Natural killer cell treated with Interleukin-12 subunit alpha and Interleukin-12 subunit beta and Interleukin-15 and Interleukin-18, amount 100 ng/mL, for 72 hours (primary cell): Measurements from ENCODE around the gene PRX. TPM values are rescaled to one million over a fixed set of nuclear protein-coding genes. Genes with fewer than 3 reads are reported as not detected.

Source experiments
- ATAC-seq, 2 donors: fragments of 150-1000 bp; cut with Tn5 transposase in 1 of 2; sonication (Bioruptor Pico), chemical (Tn5 transposase) in 1 of 2; 2 replicates each; pipeline ENCODE4 v1.10.0; 2021
- DNase-seq: peaks from one replicate; pipeline ENCODE4 v3.0.0; 2022; ENCODE audit warnings: low spot score
- H3K27ac Mint-ChIP-seq, 2 donors: 1 replicate in 1 of 2; 2 replicates in 1 of 2; pipeline ENCODE4 v1.8.0; 2022; ENCODE audit warnings: mixed read lengths in 2 of 2, mild to moderate bottlenecking in 1 of 2, moderate library complexity in 1 of 2
- H3K27me3 Mint-ChIP-seq, 2 donors: 1 replicate in 1 of 2; 2 replicates in 1 of 2; pipeline ENCODE4 v1.8.0; 2022; ENCODE audit warnings: mixed read lengths in 2 of 2
- H3K36me3 Mint-ChIP-seq: one replicate; pipeline ENCODE4 v1.8.0; 2022; ENCODE audit warnings: mixed read lengths
- H3K4me1 Mint-ChIP-seq, 2 donors: 1 replicate in 1 of 2; 2 replicates in 1 of 2; pipeline ENCODE4 v1.8.0; 2022; ENCODE audit warnings: low read depth in 2 of 2, mixed read lengths in 2 of 2, mild to moderate bottlenecking in 1 of 2
- H3K4me3 Mint-ChIP-seq: one replicate; pipeline ENCODE4 v1.8.0; 2022; ENCODE audit warnings: mixed read lengths
- H3K9me3 Mint-ChIP-seq: 2 replicates; pipeline ENCODE4 v1.8.0; 2022; ENCODE audit warnings: mixed read lengths
- total RNA-seq, 2 donors: library from RNA; stranded (reverse); gene quantifications; one replicate each; pipeline ENCODE4 v1.2.3, GENCODE V29; 2022

Gene PRX
- total RNA-seq, 2 donors from 2014 or later = 0.48 to 0.78 TPM

DNA sequence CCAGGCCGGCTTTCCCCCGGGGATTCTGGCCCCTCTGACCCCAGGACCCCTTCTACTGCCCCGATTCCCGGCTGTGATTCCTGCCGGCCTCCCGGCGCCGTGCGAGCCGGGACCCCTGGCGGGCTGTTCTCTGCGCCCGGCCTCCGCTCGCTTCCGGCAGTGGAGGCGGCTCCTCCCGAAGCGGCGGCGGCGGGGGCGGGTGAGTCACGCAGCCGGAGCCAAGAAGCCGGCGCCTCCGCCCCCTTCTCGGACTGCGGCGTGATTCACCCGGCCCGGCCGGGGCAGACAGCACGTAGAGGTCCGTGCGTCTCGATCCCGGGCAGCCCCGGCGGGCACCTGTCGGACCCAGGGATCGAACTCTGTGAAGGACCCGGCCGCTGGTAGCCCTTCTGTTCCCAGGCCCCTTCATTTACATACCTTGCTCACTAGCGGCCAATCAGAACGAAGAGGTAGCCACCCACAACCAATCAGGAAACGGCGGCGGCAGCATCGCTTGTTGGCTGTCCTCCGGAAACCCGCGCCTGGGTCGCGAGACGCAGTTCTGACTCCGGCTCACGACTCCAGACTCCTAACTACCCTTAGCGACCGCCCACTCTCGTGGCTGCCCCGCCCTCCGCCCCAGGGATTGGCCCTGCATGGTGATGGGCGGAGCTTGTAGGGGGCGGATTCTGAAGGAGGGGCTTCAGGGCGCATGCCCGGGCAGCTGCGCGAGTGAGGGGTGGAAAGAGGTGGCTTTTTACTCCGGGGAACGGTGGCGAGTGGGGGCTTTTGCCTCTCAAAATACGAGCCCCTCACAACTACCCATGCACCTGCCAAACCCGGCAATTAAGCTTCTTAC lies 12.5 kb upstream of the PRX start, which contains the start of gene SERTAD1:
Gene SERTAD1, minus strand, starts transcription at position 543 of the 838 bp plus-strand sequence. CDS start 2,446 bp downstream, outside the sequence.
- Mint-ChIP-seq H3K9me3 (no peaks in the 10 kb centered on the region), H3K27ac (peak within 1 kb of the TSS; percentile 95 to 97), H3K27me3 (no peaks in the 10 kb centered on the region), H3K4me1 (peaks cover 15 to 18% of the 10 kb centered on the region in 2 donors), H3K36me3 (peaks cover 7% of the 10 kb centered on the region), H3K4me3 (peak within 1 kb of the TSS; percentile 100)
- DNase-seq (peak; percentile 100), ATAC-seq (peak; percentile 96 to 97)

GRCh38 chr19:40424637-40425449 lies 11.7 kb upstream of the PRX start:
- ATAC-seq (no peak), DNase-seq (no peak)
- H3K4me1 Mint-ChIP-seq = peaks cover 16 to 19% of the 10 kb centered on the region in 2 donors
- H3K36me3 Mint-ChIP-seq = peaks cover 7% of the 10 kb centered on the region
- peak overlapping the region; percentile 100 for H3K4me3 Mint-ChIP-seq
- H3K27me3 Mint-ChIP-seq = no peaks in the 10 kb centered on the region
- H3K27ac Mint-ChIP-seq = peak overlapping the region; percentile 95 to 97
- no peaks in the 10 kb centered on the region for H3K9me3 Mint-ChIP-seq

- peak overlapping the region; percentile 100 for H3K4me3 Mint-ChIP-seq
- H3K27ac Mint-ChIP-seq = peak overlapping the region; percentile 95 to 97
- H3K9me3 Mint-ChIP-seq = no peaks in the 10 kb centered on the region
- H3K36me3 Mint-ChIP-seq = peaks cover 7% of the 10 kb centered on the region
- H3K4me1 Mint-ChIP-seq = peaks cover 23 to 28% of the 10 kb centered on the region in 2 donors
- DNase-seq (no peak), ATAC-seq (no peak)
- no peaks in the 10 kb centered on the region for H3K27me3 Mint-ChIP-seq
Measured at GRCh38 chr19:40423938-40424337, 10.8 kb upstream of the PRX start.

GRCh38 chr19:40422748-40423566 lies 9.8 kb upstream of the PRX start:
- peaks cover 7% of the 10 kb centered on the region for H3K36me3 Mint-ChIP-seq
- peak overlapping the region in 1 of 2 donors; percentile 72 for H3K27ac Mint-ChIP-seq
- ATAC-seq (no peak), DNase-seq (no peak)
- H3K9me3 Mint-ChIP-seq = no peaks in the 10 kb centered on the region
- H3K27me3 Mint-ChIP-seq = no peaks in the 10 kb centered on the region
- H3K4me3 Mint-ChIP-seq = no peak overlapping the region
- H3K4me1 Mint-ChIP-seq = peaks cover 30 to 38% of the 10 kb centered on the region in 2 donors

DNA sequence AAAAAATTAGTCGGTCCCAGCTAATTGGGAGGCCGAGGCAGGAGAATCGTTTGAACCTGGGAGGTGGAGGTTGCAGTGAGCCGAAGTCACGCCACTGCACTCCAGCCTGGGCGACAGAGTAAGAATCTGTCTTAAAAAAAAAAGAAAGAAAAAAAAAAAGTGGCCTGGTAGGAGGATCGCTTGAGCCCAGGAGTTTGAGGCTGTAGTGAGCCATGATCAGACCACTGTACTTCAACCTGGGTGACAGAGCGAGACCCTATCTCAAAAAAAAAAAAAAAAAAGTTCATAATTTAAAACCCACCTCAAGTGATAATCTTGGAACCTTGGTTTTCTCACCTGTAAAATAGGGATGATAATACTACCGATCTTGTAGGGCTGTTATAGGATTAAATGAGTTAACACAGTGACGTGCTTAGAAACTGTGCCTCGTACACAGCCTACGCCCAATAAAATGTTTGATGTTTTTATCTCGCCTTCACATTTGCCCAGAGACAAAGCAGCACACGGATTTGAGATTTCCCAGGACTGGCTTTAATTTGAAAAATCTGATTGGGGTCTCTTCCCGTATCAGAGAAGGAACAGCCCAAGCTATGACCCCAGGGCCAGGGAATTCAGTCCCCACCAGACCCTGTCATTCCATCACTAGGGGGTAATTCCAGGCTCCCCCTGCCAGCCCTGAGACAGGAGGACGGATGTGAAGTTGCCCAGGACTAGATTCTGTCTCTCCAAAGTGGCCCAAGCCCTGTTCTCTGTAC lies 9.0 kb upstream of the PRX start:
- peak overlapping the region; percentile 34 for H3K4me3 Mint-ChIP-seq
- H3K27ac Mint-ChIP-seq = peak overlapping the region; percentile 72 to 76
- H3K4me1 Mint-ChIP-seq = peaks cover 36 to 46% of the 10 kb centered on the region in 2 donors
- no peaks in the 10 kb centered on the region for H3K9me3 Mint-ChIP-seq
- no peak for DNase-seq
- H3K27me3 Mint-ChIP-seq = no peaks in the 10 kb centered on the region
- peaks cover 7% of the 10 kb centered on the region for H3K36me3 Mint-ChIP-seq
- no peak for ATAC-seq

GRCh38 chr19:40420766-40421765 lies 7.9 kb upstream of the PRX start:
- Mint-ChIP-seq H3K9me3 (no peaks in the 10 kb centered on the region), H3K4me3 (peak overlapping the region; percentile 61), H3K4me1 (peaks cover 41 to 51% of the 10 kb centered on the region in 2 donors), H3K27ac (peak overlapping the region; percentile 72 to 76), H3K36me3 (peaks cover 7% of the 10 kb centered on the region), H3K27me3 (no peaks in the 10 kb centered on the region)
- peak; percentile 80 for DNase-seq
- ATAC-seq = peak; percentile 64

- Mint-ChIP-seq H3K4me3 (peak overlapping the region; percentile 61), H3K36me3 (peaks cover 7% of the 10 kb centered on the region), H3K27ac (peak overlapping the region; percentile 72 to 76), H3K27me3 (no peaks in the 10 kb centered on the region), H3K9me3 (no peaks in the 10 kb centered on the region), H3K4me1 (peaks cover 47 to 53% of the 10 kb centered on the region in 2 donors)
- DNase-seq (no peak), ATAC-seq (no peak)
Measured at GRCh38 chr19:40420451-40420765, 7.2 kb upstream of the PRX start.

DNA sequence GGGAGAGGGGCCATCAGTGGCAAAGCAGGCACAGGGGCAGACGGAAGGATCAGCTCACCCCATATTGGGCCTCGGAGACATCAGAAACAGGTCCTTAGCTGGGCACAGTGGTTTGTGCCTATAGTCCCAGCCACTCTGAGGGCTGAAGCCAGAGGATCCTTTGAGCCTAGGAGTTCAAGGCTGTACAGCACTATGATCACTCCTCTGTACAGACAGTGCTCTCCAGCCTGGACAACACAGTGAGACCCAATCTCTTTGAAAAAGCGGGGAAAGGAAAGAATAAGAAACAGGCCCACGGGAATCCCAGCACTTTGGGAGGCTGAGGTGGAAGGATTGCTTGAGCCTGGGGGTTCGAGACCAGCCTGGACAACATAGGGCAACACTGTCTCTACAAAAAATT lies 6.6 kb upstream of the PRX start:
- no peak for ATAC-seq
- peak overlapping the region; percentile 72 for H3K4me3 Mint-ChIP-seq

GRCh38 chr19:40419066-40419612 lies 6.0 kb upstream of the PRX start:
- Mint-ChIP-seq H3K27me3 (no peaks in the 10 kb centered on the region), H3K36me3 (no peaks in the 10 kb centered on the region), H3K9me3 (no peaks in the 10 kb centered on the region), H3K27ac (peak overlapping the region; percentile 47 to 64), H3K4me1 (peaks cover 40 to 48% of the 10 kb centered on the region in 2 donors), H3K4me3 (no peak overlapping the region)
- no peak for DNase-seq
- ATAC-seq = no peak

More for the DNA sequence above, 6.6 kb upstream of the PRX start:
- peaks cover 5% of the 10 kb centered on the region for H3K36me3 Mint-ChIP-seq
- H3K4me1 Mint-ChIP-seq = peaks cover 44 to 54% of the 10 kb centered on the region in 2 donors
- H3K9me3 Mint-ChIP-seq = no peaks in the 10 kb centered on the region
- DNase-seq = no peak
- no peaks in the 10 kb centered on the region for H3K27me3 Mint-ChIP-seq
- peak overlapping the region; percentile 64 to 72 for H3K27ac Mint-ChIP-seq

GRCh38 chr19:40418040-40418439 lies 4.9 kb upstream of the PRX start:
- Mint-ChIP-seq H3K27me3 (peaks cover 0 to 3% of the 10 kb centered on the region in 2 donors), H3K36me3 (no peaks in the 10 kb centered on the region), H3K4me3 (peak overlapping the region; percentile 6), H3K27ac (peak overlapping the region; percentile 47 to 64), H3K9me3 (no peaks in the 10 kb centered on the region), H3K4me1 (peaks cover 42 to 51% of the 10 kb centered on the region in 2 donors)
- ATAC-seq (no peak), DNase-seq (no peak)

DNA sequence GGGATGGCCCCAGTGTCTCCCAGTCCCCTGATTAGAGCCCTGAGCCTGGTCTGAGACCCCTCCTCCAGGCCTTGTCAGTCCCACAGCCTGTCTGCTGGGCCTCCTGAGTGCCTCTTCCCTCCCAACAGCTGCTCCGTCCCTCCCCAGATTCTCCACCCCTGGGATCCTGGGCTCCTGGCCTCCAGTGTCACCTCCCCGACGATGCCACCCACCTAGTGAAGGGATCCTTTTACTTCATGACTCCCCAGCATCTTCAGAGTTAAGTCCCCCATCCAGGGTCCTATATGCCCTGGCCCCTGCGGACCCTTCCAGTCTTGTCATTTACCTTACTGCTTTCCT lies 4.4 kb upstream of the PRX start:
- Mint-ChIP-seq H3K9me3 (no peaks in the 10 kb centered on the region), H3K4me1 (peaks cover 42 to 51% of the 10 kb centered on the region in 2 donors), H3K27me3 (peaks cover 0 to 3% of the 10 kb centered on the region in 2 donors), H3K27ac (peak overlapping the region; percentile 47 to 64), H3K36me3 (no peaks in the 10 kb centered on the region), H3K4me3 (peak overlapping the region; percentile 6)
- DNase-seq (no peak), ATAC-seq (no peak)
